Liver (tissue), 9 donors: Measurements from ENCODE around the gene CDK5. TPM values are rescaled to one million over a fixed set of nuclear protein-coding genes. Genes with fewer than 3 reads are reported as not detected.

ENCODE experiments used
- DNase-seq: peaks from one replicate; pipeline ENCODE4 v3.0.0-alpha.2; 2017; ENCODE audit warnings: low spot score
- H3K27ac ChIP-seq, 2 donors: one replicate each; pipeline ENCODE4 v1.7.0; 2013; ENCODE audit warnings: inconsistent platforms in 2 of 2, low read length in 2 of 2, control low read depth in 1 of 2, low read depth in 1 of 2, mild to moderate bottlenecking in 1 of 2
- H3K27me3 ChIP-seq, 4 donors: one replicate each; pipeline versions ENCODE4 v1.6.1 to v1.7.0; 2013; ENCODE audit warnings: low read length in 3 of 4, inconsistent platforms in 1 of 4, mild to moderate bottlenecking in 1 of 4, moderate library complexity in 1 of 4; ENCODE audit not compliant: control insufficient read depth in 4 of 4, insufficient read depth in 4 of 4
- H3K36me3 ChIP-seq, 4 donors: one replicate each; pipeline versions ENCODE4 v1.6.1 to v1.7.0; 2013; ENCODE audit warnings: low read length in 3 of 4, mild to moderate bottlenecking in 3 of 4, low read depth in 1 of 4, moderate library complexity in 1 of 4; ENCODE audit not compliant: control insufficient read depth in 4 of 4, insufficient read depth in 3 of 4
- H3K4me1 ChIP-seq, 4 donors: one replicate each; pipeline versions ENCODE4 v1.6.1 to v1.7.0; 2013; ENCODE audit warnings: low read length in 3 of 4, mild to moderate bottlenecking in 3 of 4, moderate library complexity in 1 of 4; ENCODE audit not compliant: control insufficient read depth in 4 of 4, insufficient read depth in 4 of 4
- H3K4me3 ChIP-seq, 3 donors: one replicate each; pipeline versions ENCODE4 v1.6.1 to v1.7.0; 2013; ENCODE audit warnings: low read length in 3 of 3, control low read depth in 1 of 3, low read depth in 1 of 3, mild to moderate bottlenecking in 1 of 3
- H3K9ac ChIP-seq, 2 donors: one replicate each; pipeline ENCODE4 v1.7.0; 2013; ENCODE audit warnings: low read length in 2 of 2, mild to moderate bottlenecking in 2 of 2, moderate library complexity in 2 of 2, control low read depth in 1 of 2, low read depth in 1 of 2
- H3K9me3 ChIP-seq, 4 donors: one replicate each; pipeline versions ENCODE4 v1.6.1 to v1.7.0; 2013; ENCODE audit warnings: low read length in 3 of 4; ENCODE audit not compliant: control insufficient read depth in 4 of 4
- CTCF ChIP-seq: fragments of 150-350 bp; IDR thresholded peaks from 2 replicates; pipeline ENCODE4 v1.5.1; 2017; ENCODE audit warnings: improper control_type of control experiment, low read depth, low read length; ENCODE audit not compliant: missing input control
- FOXA1 ChIP-seq: IDR thresholded peaks from 2 replicates; pipeline ENCODE4 v1.6.1; 2016; ENCODE audit warnings: antibody characterized with exemption
- FOXA2 ChIP-seq: IDR thresholded peaks from 2 replicates; pipeline ENCODE4 v1.6.1; 2016; ENCODE audit warnings: antibody characterized with exemption
- GABPA ChIP-seq, 2 donors: IDR thresholded peaks in 1 of 2; conservative IDR thresholded peaks in 1 of 2; 2 replicates each; pipeline ENCODE4 v1.6.1; 2016; ENCODE audit warnings: antibody characterized with exemption in 2 of 2, mild to moderate bottlenecking in 1 of 2, moderate library complexity in 1 of 2
- HNF4G ChIP-seq: IDR thresholded peaks from 2 replicates; pipeline ENCODE4 v1.6.1; 2016; ENCODE audit warnings: antibody characterized with exemption
- JUND ChIP-seq, 2 donors: IDR thresholded peaks; 2 replicates each; pipeline ENCODE4 v1.6.1; 2016; ENCODE audit warnings: antibody characterized with exemption in 2 of 2
- MAX ChIP-seq: IDR thresholded peaks from 2 replicates; pipeline ENCODE4 v1.6.1; 2016; ENCODE audit warnings: antibody characterized with exemption
- NR2F2 ChIP-seq: IDR thresholded peaks from 2 replicates; pipeline ENCODE4 v1.6.1; 2016; ENCODE audit warnings: antibody characterized with exemption
- RAD21 ChIP-seq, 2 donors: IDR thresholded peaks; 2 replicates each; pipeline ENCODE4 v1.6.1; 2016; ENCODE audit warnings: antibody characterized with exemption in 2 of 2, mild to moderate bottlenecking in 2 of 2
- RXRA ChIP-seq, 2 donors: IDR thresholded peaks; 2 replicates each; pipeline ENCODE4 v1.6.1; 2017 to 2018; ENCODE audit warnings: antibody characterized with exemption in 2 of 2, mild to moderate bottlenecking in 1 of 2
- SP1 ChIP-seq: IDR thresholded peaks from 2 replicates; pipeline ENCODE4 v1.6.1; 2018; ENCODE audit warnings: antibody characterized with exemption, mild to moderate bottlenecking
- TAF1 ChIP-seq: conservative IDR thresholded peaks from 2 replicates; pipeline ENCODE4 v1.6.1; 2016; ENCODE audit warnings: antibody characterized with exemption, mild to moderate bottlenecking
- YY1 ChIP-seq: IDR thresholded peaks from 2 replicates; pipeline ENCODE4 v1.6.1; 2016; ENCODE audit warnings: antibody characterized with exemption, mild to moderate bottlenecking
- WGBS: extraction: QIAGEN DNeasy Blood & Tissue Kit; methylation state at CpG from one replicate; pipeline ENCODE4 v1.1.7; 2013; 5-methylcytosine and 5-hydroxymethylcytosine counted together
- polyA plus RNA-seq, 2 donors: library from polyadenylated mRNA; stranded (reverse) in 1 of 2; unstranded in 1 of 2; fragments of 200-250 nt in 1 of 2; fragments of >200 nt in 1 of 2; fragmentation: Nextera tagmentation in 1 of 2; extraction: Ambion mirVana in 1 of 2; gene quantifications; one replicate each; pipeline versions ENCODE4 v1.2.1 to v1.2.3, GENCODE V29; 2013 to 2015
- total RNA-seq, 2 donors: library from RNA; depleted of rRNA; stranded (reverse); fragments of >200 nt; gene quantifications; one replicate each; pipeline ENCODE4 v1.2.3, GENCODE V29; 2014
- TF ChIP-seq, protein P1 (sequence below): IDR thresholded peaks from 2 replicates; pipeline ENCODE4 v1.6.1; 2016; ENCODE audit warnings: antibody characterized with exemption
- TF ChIP-seq, protein P2 (sequence below): IDR thresholded peaks from 2 replicates; pipeline ENCODE4 v1.6.1; 2016; ENCODE audit warnings: antibody characterized with exemption, mild to moderate bottlenecking
- TF ChIP-seq, protein P3 (sequence below): IDR thresholded peaks from 2 replicates; pipeline ENCODE4 v1.6.1; 2016; ENCODE audit warnings: antibody characterized with exemption
- donor health status: healthy.
- donor health status: healthy.
- donor health status: healthy.
- donor health status: healthy.
- donor health status: healthy.

CDK5 gene
- total and polyA plus RNA-seq, 4 donors = 4.0 to 9.0 (median 7.4) TPM

DNA sequence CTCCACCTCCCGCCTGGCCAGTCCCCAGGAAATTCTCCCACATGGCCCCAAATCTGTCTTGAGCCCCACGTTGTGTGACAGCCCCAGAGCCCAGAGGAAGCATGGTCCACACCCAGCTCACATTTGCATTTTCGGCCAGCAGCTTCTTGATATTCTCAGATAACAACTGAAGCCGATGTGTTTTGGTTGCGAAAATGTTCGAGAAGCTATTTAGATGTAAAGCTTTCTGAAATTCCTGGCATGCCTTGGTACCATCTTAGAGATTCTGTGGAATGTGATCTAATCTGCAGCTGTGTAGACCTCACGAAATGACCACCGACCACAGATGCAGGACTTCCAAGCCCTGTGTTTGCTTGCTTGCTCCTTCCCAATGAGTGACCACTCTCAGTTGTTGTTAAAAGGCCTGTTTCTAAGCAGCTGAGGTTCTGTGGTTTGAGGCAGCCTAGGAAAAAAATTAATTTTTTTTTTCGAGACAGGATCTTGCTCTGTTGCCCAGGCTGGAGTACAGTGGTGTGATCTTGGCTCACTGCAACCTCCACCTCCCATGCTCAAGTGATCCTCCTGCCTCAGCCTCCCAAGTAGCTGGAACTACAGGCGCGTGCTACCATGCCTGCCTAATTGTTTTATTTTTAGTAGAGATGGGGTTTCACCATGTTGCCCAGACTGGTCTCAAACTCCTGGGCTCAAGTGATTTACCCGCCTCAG, 10.5 kb upstream of the CDK5 start:
- no peak for DNase-seq
- Histone ChIP-seq H3K9me3 (no peaks in the 10 kb centered on the region), H3K27me3 (no peaks in the 10 kb centered on the region), H3K27ac (no peak overlapping the region), H3K4me1 (peaks cover 0 to 18% (median 13%) of the 10 kb centered on the region in 4 donors), H3K4me3 (no peak overlapping the region), H3K36me3 (peaks cover 40 to 74% (median 42%) of the 10 kb centered on the region in 4 donors), H3K9ac (no peak overlapping the region)
- WGBS = 91% methylated on average over 12 of the region's 12 CpGs
- TF ChIP-seq YY1 (no peak), TAF1 (no peak), NR2F2 (no peak), RAD21 (IDR thresholded peaks at IDR 0.05) (no peak), FOXA1 (no peak), RXRA (IDR thresholded peaks at IDR 0.05) (no peak), GABPA (IDR thresholded peaks at IDR 0.05 in 1 of 2, conservative IDR thresholded peaks at IDR 0.05 in 1 of 2) (no peak), SP1 (no peak)

DNA sequence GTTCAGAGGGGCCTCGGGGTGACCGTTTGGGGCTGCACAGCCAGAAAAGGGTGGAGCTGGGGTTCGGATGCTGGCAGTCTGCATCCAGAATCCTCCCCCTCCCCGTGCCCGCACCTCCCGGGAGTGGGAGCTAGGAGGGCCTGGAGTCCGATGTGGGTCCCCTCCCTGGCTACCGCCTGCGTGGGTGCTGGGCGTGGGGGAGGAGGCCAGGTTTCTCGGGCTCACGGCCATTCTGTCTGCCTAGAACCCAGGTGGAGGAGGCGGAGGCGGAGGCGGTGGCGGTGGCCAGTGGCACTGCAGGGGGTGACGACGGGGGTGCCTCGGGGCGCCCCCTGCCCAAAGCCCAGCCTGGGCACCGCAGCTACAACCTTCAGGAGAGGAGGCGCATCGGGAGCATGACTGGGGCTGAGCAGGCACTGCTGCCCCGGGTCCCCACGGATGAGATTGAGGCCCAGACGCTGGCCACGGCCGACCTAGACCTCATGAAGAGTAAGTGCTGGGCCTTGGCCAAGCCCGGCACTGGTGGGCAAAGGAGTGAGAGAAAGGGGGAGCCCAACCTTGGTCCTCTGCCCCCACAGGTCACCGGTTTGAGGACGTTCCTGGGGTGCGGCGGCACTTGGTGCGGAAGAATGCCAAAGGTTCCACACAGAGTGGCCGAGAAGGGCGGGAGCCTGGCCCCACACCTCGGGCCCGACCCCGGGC, 8.7 kb upstream of the CDK5 start:
- WGBS = 95% methylated on average over 39 of the region's 39 CpGs
- H3K27me3 ChIP-seq = no peaks in the 10 kb centered on the region
- H3K4me1 ChIP-seq = peaks cover 5 to 33% (median 24%) of the 10 kb centered on the region in 4 donors

DNA sequence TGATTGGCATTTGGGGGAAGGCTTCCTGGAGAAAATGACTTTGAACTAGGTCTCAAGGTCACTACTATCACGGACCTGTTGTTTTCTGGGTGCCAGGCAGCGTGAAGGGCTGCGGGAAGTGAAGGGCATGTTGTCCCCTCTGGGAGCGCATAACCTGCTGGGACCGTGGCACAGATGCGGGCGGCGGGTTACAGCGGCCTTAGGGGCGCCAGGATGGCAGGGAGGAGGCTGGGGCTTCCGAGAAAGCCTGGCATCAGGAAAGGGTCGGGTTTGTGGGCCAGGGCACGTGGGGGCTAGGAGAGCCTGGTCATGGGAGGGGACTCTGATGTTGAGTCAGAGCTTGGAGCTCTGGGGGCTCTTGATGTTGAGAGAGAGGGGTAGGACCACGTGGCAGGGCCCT, 7.8 kb upstream of the CDK5 start:
- Histone ChIP-seq H3K4me1 (peaks cover 12 to 42% (median 30%) of the 10 kb centered on the region in 4 donors), H3K9ac (no peak overlapping the region), H3K9me3 (no peaks in the 10 kb centered on the region), H3K36me3 (peaks cover 23 to 49% (median 35%) of the 10 kb centered on the region in 4 donors), H3K4me3 (no peak overlapping the region), H3K27ac (no peak overlapping the region), H3K27me3 (no peaks in the 10 kb centered on the region)
- no peak for TF ChIP-seq RXRA (IDR thresholded peaks at IDR 0.05)
- TF ChIP-seq MAX = no peak
- TF ChIP-seq FOXA2 = no peak
- no peak for TF ChIP-seq FOXA1
- no peak for TF ChIP-seq NR2F2
- TF ChIP-seq, protein P1, sequence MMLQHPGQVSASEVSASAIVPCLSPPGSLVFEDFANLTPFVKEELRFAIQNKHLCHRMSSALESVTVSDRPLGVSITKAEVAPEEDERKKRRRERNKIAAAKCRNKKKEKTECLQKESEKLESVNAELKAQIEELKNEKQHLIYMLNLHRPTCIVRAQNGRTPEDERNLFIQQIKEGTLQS = no peak
- TF ChIP-seq CTCF = no peak
- TF ChIP-seq, protein P2, sequence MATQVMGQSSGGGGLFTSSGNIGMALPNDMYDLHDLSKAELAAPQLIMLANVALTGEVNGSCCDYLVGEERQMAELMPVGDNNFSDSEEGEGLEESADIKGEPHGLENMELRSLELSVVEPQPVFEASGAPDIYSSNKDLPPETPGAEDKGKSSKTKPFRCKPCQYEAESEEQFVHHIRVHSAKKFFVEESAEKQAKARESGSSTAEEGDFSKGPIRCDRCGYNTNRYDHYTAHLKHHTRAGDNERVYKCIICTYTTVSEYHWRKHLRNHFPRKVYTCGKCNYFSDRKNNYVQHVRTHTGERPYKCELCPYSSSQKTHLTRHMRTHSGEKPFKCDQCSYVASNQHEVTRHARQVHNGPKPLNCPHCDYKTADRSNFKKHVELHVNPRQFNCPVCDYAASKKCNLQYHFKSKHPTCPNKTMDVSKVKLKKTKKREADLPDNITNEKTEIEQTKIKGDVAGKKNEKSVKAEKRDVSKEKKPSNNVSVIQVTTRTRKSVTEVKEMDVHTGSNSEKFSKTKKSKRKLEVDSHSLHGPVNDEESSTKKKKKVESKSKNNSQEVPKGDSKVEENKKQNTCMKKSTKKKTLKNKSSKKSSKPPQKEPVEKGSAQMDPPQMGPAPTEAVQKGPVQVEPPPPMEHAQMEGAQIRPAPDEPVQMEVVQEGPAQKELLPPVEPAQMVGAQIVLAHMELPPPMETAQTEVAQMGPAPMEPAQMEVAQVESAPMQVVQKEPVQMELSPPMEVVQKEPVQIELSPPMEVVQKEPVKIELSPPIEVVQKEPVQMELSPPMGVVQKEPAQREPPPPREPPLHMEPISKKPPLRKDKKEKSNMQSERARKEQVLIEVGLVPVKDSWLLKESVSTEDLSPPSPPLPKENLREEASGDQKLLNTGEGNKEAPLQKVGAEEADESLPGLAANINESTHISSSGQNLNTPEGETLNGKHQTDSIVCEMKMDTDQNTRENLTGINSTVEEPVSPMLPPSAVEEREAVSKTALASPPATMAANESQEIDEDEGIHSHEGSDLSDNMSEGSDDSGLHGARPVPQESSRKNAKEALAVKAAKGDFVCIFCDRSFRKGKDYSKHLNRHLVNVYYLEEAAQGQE = no peak
- no peak for TF ChIP-seq RAD21 (IDR thresholded peaks at IDR 0.05)
- TF ChIP-seq TAF1 = no peak
- TF ChIP-seq HNF4G = no peak
- DNase-seq = no peak
- WGBS = 82% methylated on average over 14 of the region's 14 CpGs

More for the DNA sequence above, 8.7 kb upstream of the CDK5 start:
- Histone ChIP-seq H3K36me3 (peaks cover 29 to 58% (median 38%) of the 10 kb centered on the region in 4 donors), H3K27ac (no peak overlapping the region), H3K9ac (no peak overlapping the region), H3K9me3 (no peaks in the 10 kb centered on the region), H3K4me3 (no peak overlapping the region)
- TF ChIP-seq JUND (IDR thresholded peaks at IDR 0.05) (no peak), FOXA2 (no peak), HNF4G (no peak), MAX (no peak)
- TF ChIP-seq, protein P3, sequence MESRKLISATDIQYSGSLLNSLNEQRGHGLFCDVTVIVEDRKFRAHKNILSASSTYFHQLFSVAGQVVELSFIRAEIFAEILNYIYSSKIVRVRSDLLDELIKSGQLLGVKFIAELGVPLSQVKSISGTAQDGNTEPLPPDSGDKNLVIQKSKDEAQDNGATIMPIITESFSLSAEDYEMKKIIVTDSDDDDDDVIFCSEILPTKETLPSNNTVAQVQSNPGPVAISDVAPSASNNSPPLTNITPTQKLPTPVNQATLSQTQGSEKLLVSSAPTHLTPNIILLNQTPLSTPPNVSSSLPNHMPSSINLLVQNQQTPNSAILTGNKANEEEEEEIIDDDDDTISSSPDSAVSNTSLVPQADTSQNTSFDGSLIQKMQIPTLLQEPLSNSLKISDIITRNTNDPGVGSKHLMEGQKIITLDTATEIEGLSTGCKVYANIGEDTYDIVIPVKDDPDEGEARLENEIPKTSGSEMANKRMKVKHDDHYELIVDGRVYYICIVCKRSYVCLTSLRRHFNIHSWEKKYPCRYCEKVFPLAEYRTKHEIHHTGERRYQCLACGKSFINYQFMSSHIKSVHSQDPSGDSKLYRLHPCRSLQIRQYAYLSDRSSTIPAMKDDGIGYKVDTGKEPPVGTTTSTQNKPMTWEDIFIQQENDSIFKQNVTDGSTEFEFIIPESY = no peak
- no peak for DNase-seq
